CD4-positive, alpha-beta T cell treated with Interleukin-6 for 4 hours (primary cell): ENCODE data around the gene ADAMTS2.

Experiments used
- DNase-seq: peaks from one replicate; pipeline ENCODE4 v3.0.0-alpha.2; 2020; ENCODE audit warnings: mixed read lengths

Gene ADAMTS2

DNA sequence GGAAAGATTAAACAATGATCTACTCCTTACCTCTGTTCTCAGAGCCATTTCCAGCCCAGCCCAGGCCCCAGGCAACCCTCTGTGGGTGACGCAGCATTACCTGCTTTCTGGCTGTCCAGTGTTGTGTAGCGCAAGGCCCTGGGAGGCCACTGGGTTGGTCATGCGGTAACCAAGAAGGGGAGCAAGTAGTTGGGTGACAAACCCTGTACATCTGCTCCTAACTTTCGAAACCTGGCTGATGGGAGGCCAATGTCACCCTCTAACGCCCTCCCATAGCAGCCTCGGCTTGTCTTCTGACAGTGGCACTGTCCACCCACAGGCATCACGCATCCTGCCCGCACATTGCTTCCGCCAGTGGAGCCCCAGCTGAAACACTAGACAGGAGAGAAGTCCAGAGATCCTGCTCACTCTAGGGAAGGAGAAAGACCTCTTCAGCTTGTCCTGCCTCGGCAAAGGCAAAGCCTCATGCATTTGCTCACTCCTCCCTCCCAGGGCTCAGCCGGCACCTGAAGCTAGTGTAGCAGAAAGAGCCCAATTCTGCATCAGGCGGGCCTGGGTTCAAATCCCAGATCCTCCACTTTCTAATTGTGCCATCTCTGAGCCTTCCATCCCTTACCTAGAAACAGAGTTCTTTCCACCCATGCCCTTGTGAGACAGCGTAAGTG lies 94.6 kb downstream of the ADAMTS2 start:
- DNase-seq = no peak

DNA sequence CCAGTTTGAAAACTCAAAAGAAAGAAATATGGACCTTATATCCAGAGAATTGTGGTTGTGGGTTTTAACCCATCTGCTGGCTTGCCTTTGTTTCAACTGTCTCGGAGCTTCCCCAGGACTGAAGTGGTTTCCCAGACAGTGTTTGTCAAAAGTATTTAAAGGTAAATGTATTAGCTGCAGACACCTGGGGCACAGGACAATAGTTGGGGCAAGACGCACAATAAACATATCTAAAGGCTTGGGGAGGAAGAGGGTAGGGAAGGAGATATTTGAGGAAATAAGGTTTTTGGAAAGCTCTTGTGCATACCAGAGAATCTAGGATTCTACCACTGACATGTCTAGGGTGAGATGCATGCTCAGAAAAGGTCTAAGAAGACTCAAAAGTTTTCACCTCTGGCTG lies 99.0 kb downstream of the ADAMTS2 start:
- DNase-seq = no peak

DNA sequence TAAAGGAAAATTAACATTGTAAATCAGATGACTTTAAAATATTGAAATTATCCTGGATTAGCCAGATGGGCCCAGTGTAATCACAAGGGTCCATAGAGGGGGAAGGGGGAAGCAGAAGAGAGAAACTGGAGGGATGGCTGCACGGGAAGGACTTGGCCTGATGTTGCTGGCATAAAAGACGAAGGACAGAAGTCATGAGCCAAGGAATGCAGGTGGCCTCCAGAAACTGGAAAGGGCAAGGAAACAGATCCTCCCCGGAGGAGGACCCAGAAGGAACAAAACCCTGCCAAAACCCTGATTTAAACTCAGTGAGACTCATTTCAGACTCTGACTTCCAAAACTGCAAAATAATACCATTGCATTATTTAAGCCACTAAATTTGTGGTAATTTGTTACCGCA lies 100.2 kb downstream of the ADAMTS2 start:
- no peak for DNase-seq

DNA sequence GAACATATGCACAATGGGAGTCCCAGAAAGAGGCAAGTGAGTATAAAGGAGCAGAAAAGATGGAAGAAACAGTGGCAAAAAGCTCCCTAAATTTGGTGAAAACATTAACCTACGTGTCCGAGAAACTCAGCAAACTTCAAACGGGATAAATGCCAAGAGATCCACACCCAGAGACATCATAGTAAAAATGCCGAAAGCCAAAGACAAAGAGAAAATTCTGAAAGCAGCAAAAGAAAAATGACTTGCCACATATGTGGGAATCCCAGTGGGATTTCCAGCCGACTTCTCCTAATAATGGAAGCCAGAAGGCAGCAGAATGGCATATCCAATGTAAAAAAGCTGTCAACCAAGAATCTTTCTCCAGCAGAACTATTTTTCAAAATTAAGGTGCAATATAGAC lies 101.2 kb downstream of the ADAMTS2 start:
- no peak for DNase-seq

DNA sequence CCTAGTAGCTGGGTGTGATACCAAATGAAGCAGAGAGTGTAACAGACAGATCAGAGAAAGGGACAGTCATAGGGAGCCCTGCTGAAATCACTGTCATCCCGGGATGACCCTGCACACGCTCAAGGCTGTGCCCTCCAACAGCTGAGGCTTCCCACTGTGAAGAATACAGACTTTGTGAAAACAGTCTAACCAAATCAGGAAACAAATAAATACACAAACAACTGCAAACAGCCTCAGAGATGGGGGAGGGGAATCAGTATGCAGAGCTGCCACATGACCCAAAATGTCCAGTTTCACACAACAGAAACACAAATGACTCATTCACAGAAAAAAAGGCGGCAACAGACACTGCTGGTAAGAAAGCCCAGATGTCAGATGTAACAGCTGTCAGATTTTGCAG lies 101.9 kb downstream of the ADAMTS2 start:
- no peak for DNase-seq

DNA sequence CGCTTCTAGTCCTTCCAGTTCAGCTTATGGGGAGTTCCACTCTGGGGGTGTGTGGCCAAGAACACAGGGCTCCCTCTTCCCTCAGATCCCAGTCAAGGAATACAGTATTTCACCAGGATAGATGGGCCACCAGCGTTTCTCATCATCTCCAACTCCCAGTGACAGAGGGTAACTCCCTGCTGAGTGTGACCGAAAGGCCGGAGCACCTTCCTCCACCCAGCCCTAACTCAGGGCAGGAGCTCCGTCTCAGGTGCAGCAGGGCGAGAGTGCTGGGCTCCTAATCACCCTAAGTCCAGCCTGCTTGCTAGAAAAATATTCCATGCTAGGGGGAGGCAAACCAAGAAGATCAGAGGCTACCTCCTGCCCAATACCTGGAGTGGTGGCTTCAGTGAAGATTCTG lies 102.6 kb downstream of the ADAMTS2 start:
- no peak for DNase-seq

DNA sequence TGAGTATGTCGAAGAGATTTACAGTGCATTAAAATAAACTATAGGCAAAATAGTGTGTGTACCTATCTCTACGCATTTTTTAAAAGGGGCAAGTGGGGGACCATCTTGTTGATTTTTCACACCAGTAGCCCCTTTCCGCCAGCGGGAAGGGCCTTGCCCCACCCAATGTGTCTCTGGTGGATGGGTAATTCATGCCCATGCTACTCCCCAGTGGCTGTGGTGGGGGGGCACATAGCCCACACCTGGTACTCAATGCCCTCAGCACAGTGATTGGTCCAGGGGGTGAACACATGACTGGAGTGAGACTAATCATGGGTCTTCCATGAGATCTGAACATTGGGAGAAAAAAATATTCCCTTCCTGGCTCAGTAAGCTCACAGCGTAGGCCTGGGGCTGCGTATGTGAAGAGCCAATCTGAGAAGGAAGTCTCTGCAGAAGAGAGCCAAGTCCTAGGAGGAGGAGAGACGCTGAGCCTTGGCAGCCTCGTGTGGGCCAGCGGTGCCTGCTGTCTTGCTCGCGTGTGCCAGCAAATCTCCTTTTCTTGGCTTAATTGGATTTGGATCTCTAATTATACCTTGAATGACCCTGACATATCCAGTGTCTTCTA lies 103.4 kb downstream of the ADAMTS2 start:
- DNase-seq = no peak

DNA sequence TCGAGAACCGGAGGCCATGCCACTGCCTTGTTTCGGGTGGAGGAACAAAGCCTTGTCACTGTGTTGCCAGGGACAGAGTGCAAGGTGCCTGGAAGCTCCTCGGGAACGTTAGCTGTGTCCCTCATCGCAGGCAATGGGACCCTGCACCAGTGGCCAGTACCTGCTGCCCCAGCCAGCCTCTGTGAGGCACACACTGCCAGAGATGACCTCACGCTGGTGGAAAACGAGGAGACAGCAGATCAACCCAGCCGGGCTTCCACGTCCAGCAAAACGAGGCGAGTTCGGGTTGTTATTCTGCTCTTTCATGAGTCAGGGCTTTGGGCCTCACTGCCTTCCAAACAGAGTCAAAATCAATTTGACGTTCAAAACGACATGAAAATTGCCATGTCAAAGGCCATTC lies 104.1 kb downstream of the ADAMTS2 start:
- no peak for DNase-seq

DNA sequence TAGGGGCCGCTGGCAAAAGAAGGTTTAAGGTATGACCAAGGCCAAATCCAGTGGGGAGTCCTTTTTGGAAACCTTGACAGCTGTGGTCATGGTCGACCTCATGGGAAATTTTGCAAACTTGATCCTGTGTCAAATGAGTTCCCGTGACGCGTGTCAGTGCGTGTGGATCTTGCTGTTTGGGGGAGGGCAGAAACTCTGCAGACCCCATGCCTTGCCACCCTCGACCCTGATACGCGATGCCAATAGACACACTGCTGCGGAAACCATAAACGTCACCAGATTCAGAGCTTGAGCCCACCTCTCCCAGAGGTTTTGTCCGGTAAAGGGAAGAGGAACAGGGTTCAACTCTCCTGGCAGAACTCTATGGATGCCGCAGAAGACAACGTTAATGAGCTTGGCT lies 104.7 kb downstream of the ADAMTS2 start:
- no peak for DNase-seq

DNA sequence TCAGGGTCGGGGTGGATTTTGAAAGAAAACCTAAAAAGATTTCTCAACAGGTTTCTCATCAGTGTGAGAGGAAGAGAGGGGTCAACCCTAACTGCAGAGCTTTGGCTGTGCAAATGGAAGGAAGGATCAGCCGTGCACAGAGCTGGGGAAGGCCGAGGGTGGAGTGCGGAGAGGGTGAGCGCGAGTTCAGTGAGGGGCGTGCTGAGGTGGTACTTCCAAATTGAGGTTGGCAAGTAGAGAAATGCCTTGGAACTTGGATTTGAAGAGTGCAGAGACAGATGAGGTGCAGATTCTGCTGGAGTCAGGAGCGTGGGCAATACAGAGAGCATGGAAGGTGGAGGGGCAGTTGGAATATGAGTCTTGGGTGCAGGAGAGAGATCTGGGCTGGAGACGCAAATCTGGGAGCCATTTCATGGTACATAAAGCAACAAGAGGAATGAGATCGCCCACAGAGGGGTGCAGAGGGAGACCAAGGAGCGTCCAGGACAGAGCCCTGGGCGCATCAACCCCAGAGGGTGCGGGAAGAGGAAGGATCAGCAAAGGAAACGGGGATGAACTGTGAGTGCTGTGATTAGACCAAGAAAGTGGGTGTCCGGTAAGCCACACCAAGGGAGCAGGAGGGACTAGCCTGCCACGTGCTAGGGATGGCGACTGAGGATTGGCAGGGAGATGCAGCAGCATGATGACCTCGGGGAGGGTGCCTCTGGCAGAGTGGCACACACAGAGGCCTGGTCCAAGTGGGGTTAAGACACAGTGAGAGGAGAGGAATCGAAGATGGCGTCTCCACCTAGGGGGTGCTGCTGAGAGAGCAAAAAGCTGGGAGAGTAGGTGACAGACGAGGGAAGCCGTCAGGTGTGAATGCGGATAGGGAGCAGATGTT lies 105.8 kb downstream of the ADAMTS2 start:
- no peak for DNase-seq

DNA sequence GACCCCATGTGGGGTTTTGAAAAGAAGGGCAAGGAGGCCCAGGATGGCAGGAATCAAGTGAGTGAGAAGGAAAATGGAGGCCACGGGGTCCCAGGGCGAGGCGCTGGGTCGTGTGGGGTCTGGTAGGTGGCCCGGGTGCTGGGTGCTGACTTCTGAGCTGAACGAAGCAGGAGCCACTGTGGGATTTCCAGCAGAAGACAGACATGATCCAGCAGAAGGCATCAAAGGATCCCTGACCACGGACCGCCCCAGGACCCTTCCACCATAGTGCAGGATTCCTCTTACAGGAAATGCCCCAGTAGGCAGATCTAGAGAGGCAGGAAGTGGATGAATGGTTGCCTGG lies 106.7 kb downstream of the ADAMTS2 start:
- no peak for DNase-seq

DNA sequence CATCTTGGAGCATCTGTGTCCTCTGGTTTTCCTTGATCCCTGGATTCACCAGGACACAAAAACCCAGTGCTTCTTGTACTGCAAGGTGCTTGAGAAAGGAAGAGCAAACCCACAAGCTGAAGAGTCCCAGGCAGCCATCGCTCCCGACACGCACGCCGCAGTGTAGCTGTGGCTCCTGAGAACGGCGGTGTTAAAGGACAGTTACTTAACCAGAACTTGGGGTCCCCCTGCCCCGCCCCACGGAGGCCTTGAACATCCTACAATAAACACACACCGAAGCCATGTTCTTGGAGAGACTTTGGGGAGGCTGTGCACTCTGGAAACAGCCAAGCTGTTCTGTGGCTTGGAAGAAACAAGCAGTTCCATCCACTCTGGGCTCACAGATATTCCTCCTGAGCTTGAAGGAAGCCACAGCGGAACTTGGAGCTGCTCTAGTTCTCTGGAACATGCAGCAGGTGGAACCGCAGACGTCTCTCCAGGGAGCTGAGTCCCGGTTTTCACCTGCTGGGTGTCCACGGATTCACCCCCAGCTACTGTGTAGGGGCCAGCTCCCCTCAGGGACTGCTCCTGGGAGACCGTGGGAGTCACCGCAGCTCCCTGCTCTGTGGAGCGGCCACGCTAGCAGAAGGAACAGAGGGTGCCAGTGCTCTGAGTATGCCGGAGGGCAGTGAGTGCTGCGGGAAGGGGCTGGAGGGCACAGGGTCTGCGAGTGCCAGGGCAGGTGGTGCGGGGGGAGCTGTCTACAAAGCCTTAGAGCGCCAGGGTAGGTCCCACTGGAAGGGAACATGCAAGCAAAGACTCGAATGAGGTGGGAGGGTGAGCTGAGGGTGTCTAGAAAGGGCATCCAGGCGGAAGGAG lies 107.3 kb downstream of the ADAMTS2 start:
- DNase-seq = no peak

DNA sequence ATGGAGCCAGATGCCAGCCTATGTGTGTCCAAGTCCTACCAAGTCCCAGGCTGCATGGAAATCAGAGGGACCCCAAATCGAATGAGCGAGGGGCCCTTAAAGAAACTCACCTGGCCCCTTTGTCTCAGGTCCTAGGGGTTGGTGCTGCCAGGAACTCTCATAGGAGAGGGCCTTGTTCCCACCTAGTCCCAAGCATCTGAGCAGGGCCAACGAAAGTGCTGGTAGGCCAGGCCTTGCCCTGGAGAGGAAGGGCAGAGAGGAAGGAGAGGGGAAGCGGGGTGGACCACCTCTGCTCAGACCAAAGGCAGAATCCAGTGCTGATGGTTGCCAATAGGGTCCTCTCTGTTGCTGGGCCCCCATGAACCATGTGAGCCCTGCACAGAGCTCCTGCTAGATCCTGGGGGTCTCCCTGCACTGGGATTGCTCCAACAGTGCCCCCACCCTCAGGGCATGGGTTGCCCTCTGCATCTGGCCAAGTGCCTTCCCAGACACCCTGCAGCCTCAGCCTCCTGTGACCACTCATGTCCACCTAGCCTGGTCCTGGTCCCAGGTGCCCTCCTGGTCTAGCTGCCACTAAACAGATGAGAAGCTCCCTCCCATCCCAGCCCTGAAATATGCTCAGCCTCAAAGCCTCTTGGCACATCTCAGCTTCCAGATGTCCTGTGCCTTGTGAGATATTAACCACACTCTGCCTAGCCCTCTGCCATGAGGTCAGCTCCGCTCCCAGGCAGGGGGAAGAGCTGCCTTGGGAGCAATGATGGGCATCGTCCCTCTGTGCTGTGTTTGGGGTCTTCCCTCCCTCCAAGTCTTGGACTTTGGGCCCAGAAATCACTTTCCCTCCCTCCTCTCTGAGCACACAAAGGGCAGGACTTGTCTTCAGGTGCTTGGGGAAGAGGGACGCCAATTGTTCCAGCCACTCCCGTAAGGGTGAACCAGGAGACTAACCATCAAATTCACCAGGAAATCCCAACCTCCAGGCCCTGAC lies 109.6 kb downstream of the ADAMTS2 start:
- no peak for DNase-seq

DNA sequence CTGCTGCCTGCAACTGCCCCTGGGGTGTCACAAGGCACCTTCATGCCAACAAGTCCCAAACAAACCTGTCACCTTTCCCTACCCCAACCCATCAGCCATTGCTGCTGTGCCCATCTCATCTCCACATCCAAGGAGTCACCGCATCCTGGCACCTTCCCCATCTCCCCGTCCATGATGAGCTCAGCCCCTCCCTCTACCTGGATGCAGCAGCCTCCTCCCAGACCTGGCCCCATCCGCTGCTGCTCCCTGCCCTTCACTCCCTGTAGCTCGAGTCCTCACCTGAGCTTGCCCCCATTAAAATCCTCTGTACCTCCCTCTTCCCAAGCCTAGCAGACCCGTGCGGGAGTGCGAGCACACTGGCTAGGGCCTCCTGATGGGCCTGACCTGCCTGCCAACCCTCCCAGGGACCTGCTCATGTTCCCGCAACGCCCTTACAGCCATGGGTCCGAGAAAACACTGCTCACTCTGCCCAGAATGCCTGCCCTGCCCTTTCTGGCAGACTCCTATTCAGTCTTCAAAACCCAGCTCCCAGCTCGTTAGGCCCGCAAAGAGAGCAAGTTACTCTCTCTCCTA lies 110.6 kb downstream of the ADAMTS2 start:
- DNase-seq = no peak

DNA sequence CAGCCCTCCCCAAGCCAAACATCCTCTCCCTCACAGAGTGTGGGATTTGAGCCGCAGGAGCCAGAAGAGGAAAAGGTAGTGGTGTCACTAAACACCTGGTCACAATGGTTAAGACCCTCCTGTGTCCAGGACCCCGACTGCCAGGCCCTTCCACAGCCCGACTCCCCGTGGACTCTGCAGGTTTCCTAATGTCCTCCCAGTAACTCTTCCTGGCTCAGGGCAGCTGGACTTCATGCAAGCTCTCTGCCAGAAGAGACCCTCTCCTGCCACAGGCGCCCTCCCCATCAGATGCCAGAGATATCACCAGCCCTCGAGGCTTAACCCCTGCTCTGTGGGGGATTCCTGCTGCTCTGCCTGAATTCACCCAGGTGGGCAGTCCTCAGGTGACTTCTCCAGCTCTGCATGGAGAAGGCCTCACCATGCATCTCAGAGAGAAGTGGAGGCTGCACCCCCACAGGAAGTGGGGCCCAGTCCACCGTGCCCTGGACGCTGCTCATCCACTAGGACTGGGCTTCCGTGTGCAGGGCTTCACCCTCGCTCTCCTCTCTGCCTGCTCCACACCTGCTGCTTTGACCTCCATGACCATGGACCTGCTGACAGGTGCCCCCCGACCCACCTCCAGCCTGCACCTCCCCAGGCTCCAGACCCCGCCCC lies 111.2 kb downstream of the ADAMTS2 start:
- DNase-seq = no peak

DNA sequence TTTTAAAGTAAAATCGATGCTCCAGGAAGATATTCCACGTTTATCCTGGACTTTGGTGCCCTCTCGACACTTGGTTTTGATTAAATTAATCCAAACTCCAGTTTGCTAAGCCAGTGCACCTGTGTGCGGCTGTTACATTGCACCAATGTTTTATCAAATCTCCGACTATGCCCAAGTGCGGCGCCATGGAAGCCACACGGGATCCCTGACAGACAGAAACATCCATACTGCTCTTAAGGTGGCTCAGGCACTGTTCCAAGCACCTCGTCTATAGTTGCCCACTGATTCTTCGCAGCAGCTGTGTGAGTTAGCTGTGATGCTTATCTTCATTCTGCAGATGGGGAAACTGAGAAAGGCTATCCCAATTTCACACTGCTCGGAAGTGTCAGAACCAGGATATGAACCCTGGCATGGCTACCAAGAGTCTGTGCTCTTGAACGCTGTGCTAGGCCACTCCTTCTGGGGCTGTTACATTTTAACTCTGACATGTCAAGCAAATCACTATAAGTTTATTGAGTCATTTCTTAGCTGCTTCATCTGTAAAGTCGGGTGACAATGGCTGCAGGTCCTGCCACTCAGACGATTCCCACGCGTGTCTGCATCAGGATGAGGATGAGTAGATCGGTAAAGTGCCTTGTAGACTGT lies 113.0 kb downstream of the ADAMTS2 start:
- DNase-seq = no peak

DNA sequence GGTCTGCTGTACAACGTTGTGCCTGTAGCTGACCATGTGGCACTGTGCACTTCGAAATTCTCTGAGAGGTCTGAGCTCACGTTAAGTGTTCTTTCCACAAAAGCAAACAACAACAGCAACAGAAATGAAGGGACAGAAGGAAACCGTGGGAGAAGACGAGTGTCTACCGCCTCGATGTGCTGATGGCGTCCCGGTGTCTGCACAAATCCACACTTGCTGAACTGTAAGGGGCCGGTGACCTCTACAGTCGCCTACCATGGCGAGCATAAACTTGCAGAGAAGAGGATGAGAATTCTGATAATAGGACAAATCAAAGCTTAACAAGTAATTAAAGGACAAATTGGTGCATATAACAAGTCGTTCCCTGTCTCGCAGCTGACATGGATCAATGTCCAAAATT lies 114.0 kb downstream of the ADAMTS2 start:
- DNase-seq = no peak

DNA sequence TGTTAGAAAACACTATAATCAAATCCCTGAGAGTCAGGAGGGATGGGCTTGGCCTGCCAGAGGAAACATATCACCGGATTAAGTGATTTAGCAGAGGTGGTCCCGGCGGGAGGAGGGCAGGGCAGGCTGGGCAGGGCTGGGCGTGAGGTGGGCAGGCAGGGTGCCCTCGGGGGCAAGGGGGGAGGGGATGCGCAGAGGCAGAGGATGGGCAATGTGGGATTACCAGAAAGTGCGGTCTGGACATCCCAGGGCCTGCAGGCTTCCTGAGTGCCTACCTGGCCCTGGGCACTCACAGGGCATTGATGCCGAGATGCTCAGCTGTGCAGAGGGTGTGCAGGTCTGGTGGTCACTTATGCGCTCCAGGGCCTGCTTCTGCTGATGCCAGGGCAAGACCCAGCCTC lies 115.2 kb downstream of the ADAMTS2 start:
- no peak for DNase-seq

DNA sequence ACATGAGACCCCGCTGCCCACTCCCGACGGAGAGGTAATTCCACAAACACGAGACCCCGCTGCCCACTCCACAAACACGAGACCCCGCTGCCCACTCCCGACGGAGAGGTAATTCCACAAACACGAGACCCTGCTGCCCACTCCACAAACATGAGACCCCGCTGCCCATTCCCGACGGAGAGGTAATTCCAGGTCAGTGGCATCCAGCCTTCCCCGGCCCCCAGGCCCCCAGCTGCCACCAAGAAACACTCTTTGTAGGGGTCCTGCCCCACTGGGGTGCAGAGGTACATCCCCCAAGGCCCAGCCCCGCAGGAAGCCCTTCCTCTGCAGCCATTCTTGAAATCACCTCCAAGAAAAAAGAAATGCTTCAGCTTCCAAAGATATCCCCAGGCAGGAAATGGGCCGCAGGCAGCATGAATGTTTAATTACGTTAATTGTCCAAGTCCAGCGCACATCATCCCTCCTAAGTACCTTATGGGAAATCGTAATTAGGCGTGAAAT lies 115.9 kb downstream of the ADAMTS2 start:
- no peak for DNase-seq
